ENCODE data around the gene ZNF148.
A peak's percentile ranks its signal among the peaks of the same experiment; 100 is the strongest.

ZNF148 gene

GRCh38 chr3:125381314-125381713 lies 6.2 kb upstream of the ZNF148 start:
- TF ChIP-seq EGR1 (IDR thresholded peaks at IDR 0.05): no peak
- no peak for TF ChIP-seq FOXM1 (IDR thresholded peaks at IDR 0.05; ENCODE audit: borderline replicate concordance, low read depth)
- TF ChIP-seq RAD21 (IDR thresholded peaks at IDR 0.05; ENCODE audit: low read depth): no peak
- no peak for TF ChIP-seq TCF12 (IDR thresholded peaks at IDR 0.05; ENCODE audit: low read depth)
- TF ChIP-seq CREB1 (IDR thresholded peaks at IDR 0.05; ENCODE audit: low read depth): no peak
- TF ChIP-seq REST (IDR thresholded peaks at IDR 0.05; ENCODE audit: low read depth): no peak
- TF ChIP-seq NFIC (IDR thresholded peaks at IDR 0.05): no peak
- no peak for TF ChIP-seq TAF1 (IDR thresholded peaks at IDR 0.05; ENCODE audit: low read depth)
- TF ChIP-seq MAX (IDR thresholded peaks at IDR 0.05): no peak
- TF ChIP-seq USF1 (IDR thresholded peaks at IDR 0.05): no peak
- TF ChIP-seq TEAD4 (IDR thresholded peaks at IDR 0.05): no peak
- no peak for TF ChIP-seq YY1 (IDR thresholded peaks at IDR 0.05; ENCODE audit: low read depth)
- TF ChIP-seq ZBTB7A (IDR thresholded peaks at IDR 0.05; ENCODE audit: low read depth): no peak
- no peak for TF ChIP-seq EP300 (IDR thresholded peaks at IDR 0.05; ENCODE audit: borderline replicate concordance)
- no peak for TF ChIP-seq CEBPB (IDR thresholded peaks at IDR 0.05)

GRCh38 chr3:125379483-125379882 lies 4.4 kb upstream of the ZNF148 start:
- TF ChIP-seq MAX (IDR thresholded peaks at IDR 0.05) (no peak), TCF12 (IDR thresholded peaks at IDR 0.05; ENCODE audit: low read depth) (no peak), EGR1 (IDR thresholded peaks at IDR 0.05) (no peak), RAD21 (IDR thresholded peaks at IDR 0.05; ENCODE audit: low read depth) (no peak), FOXM1 (IDR thresholded peaks at IDR 0.05; ENCODE audit: borderline replicate concordance, low read depth) (no peak), REST (IDR thresholded peaks at IDR 0.05; ENCODE audit: low read depth) (no peak), TEAD4 (IDR thresholded peaks at IDR 0.05) (no peak), ZBTB7A (IDR thresholded peaks at IDR 0.05; ENCODE audit: low read depth) (no peak), TAF1 (IDR thresholded peaks at IDR 0.05; ENCODE audit: low read depth) (no peak)

- no peak for TF ChIP-seq TCF12 (IDR thresholded peaks at IDR 0.05; ENCODE audit: low read depth)
- no peak for TF ChIP-seq RAD21 (IDR thresholded peaks at IDR 0.05; ENCODE audit: low read depth)
- TF ChIP-seq TAF1 (IDR thresholded peaks at IDR 0.05; ENCODE audit: low read depth): no peak
- TF ChIP-seq NFIC (IDR thresholded peaks at IDR 0.05): no peak
- no peak for TF ChIP-seq TEAD4 (IDR thresholded peaks at IDR 0.05)
- no peak for TF ChIP-seq EGR1 (IDR thresholded peaks at IDR 0.05)
- no peak for TF ChIP-seq EP300 (IDR thresholded peaks at IDR 0.05; ENCODE audit: borderline replicate concordance)
- TF ChIP-seq ZBTB7A (IDR thresholded peaks at IDR 0.05; ENCODE audit: low read depth): no peak
- no peak for TF ChIP-seq CREB1 (IDR thresholded peaks at IDR 0.05; ENCODE audit: low read depth)
- no peak for TF ChIP-seq MAX (IDR thresholded peaks at IDR 0.05)
- no peak for TF ChIP-seq YY1 (IDR thresholded peaks at IDR 0.05; ENCODE audit: low read depth)
- TF ChIP-seq USF1 (IDR thresholded peaks at IDR 0.05): no peak
- no peak for TF ChIP-seq CEBPB (IDR thresholded peaks at IDR 0.05)
- no peak for TF ChIP-seq REST (IDR thresholded peaks at IDR 0.05; ENCODE audit: low read depth)
- TF ChIP-seq FOXM1 (IDR thresholded peaks at IDR 0.05; ENCODE audit: borderline replicate concordance, low read depth): no peak
Measured at GRCh38 chr3:125378762-125379161, 3.6 kb upstream of the ZNF148 start.

- peak; percentile 59 for TF ChIP-seq NFIC (IDR thresholded peaks at IDR 0.05)
- no peak for TF ChIP-seq TAF1 (IDR thresholded peaks at IDR 0.05; ENCODE audit: low read depth)
- TF ChIP-seq CEBPB (IDR thresholded peaks at IDR 0.05): no peak
- no peak for TF ChIP-seq ZBTB7A (IDR thresholded peaks at IDR 0.05; ENCODE audit: low read depth)
- no peak for TF ChIP-seq YY1 (IDR thresholded peaks at IDR 0.05; ENCODE audit: low read depth)
- no peak for TF ChIP-seq TCF12 (IDR thresholded peaks at IDR 0.05; ENCODE audit: low read depth)
- no peak for TF ChIP-seq MAX (IDR thresholded peaks at IDR 0.05)
- no peak for TF ChIP-seq RAD21 (IDR thresholded peaks at IDR 0.05; ENCODE audit: low read depth)
Measured at GRCh38 chr3:125375950-125376679, 990 bp upstream of the ZNF148 start.

Data from Ishikawa (cell line).